ENCODE data around the gene SPTLC2. TPM values are rescaled to one million over a fixed set of nuclear protein-coding genes. Genes with fewer than 3 reads are reported as not detected.
"Not testable (repeated sequence)": the region's sequence is repeated elsewhere in the genome, so short reads cannot be mapped to it uniquely, and the experiment has no call there.

SPTLC2 gene
- total and polyA plus RNA-seq, 2 experiments from 2014 or later = 33.6 to 34.2 TPM

DNA sequence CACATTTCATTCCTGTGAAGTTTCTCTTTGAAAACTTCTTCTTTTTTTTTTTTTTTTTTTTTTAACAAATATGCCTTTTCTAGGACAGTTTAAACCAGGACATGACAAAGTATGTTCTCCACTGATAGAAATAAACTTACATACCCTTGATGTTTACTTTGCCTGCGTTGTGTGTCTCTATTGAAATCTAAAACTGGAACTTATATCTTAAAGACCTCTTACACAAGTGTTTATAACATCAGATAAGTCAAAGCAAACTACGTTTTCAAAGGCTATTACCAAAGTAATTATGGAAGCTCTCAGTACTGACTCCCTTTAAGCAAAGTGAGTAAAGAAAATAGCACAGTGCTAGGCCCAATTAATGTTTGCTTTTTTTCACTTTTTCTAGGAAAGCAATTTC lies 87.2 kb downstream of the SPTLC2 start:
- no peak overlapping the region for H2AFZ ChIP-seq
- TF ChIP-seq EZH2phosphoT487 (IDR thresholded peaks at IDR 0.05; ENCODE audit: low read depth, severe bottlenecking, unreplicated experiment) = no peak
- TF ChIP-seq EZH2 (IDR thresholded peaks at IDR 0.05; ENCODE audit: borderline replicate concordance) = no peak
- TF ChIP-seq, protein P1, sequence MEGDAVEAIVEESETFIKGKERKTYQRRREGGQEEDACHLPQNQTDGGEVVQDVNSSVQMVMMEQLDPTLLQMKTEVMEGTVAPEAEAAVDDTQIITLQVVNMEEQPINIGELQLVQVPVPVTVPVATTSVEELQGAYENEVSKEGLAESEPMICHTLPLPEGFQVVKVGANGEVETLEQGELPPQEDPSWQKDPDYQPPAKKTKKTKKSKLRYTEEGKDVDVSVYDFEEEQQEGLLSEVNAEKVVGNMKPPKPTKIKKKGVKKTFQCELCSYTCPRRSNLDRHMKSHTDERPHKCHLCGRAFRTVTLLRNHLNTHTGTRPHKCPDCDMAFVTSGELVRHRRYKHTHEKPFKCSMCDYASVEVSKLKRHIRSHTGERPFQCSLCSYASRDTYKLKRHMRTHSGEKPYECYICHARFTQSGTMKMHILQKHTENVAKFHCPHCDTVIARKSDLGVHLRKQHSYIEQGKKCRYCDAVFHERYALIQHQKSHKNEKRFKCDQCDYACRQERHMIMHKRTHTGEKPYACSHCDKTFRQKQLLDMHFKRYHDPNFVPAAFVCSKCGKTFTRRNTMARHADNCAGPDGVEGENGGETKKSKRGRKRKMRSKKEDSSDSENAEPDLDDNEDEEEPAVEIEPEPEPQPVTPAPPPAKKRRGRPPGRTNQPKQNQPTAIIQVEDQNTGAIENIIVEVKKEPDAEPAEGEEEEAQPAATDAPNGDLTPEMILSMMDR (IDR thresholded peaks at IDR 0.05; ENCODE audit: poor library complexity) = no peak
- H3K79me2 ChIP-seq = no peaks in the 10 kb centered on the region
- H3K36me3 ChIP-seq (replicated peaks; ENCODE audit: insufficient read depth, low read depth) = no peaks in the 10 kb centered on the region
- DNase-seq (ENCODE audit: low spot score) = no peak
- no peaks in the 10 kb centered on the region for H3K27me3 ChIP-seq
- 34% methylated on average over 2 of the region's 2 CpGs for WGBS (ENCODE audit: low lambda C conversion rate, missing lambda C conversion rate)
- H3K4me2 ChIP-seq = peak overlapping the region; percentile 18
- H3K27ac ChIP-seq = peak overlapping the region; percentile 36
- peaks cover 6% of the 10 kb centered on the region for H3K4me1 ChIP-seq (ENCODE audit: insufficient read depth)
- H3K9me2 ChIP-seq (replicated peaks; ENCODE audit: insufficient read depth) = no peaks in the 10 kb centered on the region
- H3K4me3 ChIP-seq = no peak overlapping the region
- no peaks in the 10 kb centered on the region for H3K9me3 ChIP-seq (ENCODE audit: low read depth)
- H4K20me1 ChIP-seq (ENCODE audit: insufficient read depth, poor library complexity, severe bottlenecking) = no peaks in the 10 kb centered on the region

DNA sequence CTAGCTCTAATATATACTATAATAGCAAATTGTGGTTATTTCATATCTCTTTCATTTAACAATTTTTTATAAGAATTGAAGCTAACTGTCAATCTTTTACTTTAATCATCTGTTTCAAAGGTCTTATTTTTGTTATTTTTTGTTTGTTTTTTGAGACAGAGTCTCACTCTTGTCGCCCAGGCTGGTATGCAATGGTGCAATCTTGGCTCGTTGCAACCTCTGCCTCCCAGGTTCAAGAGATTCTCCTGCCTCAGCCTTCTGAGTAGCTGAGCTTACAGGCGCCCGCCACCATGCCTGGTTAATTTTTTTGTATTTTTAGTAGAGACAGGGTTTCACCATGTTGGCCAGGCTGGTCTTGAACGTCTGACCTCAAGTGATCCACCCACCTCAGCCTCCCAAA lies 87.7 kb downstream of the SPTLC2 start:
- not testable (repeated sequence) for H3K4me3 ChIP-seq; H3K4me1 ChIP-seq (ENCODE audit: insufficient read depth); DNase-seq (ENCODE audit: low spot score); H4K20me1 ChIP-seq (ENCODE audit: insufficient read depth, poor library complexity, severe bottlenecking); H3K79me2 ChIP-seq; H3K36me3 ChIP-seq (replicated peaks; ENCODE audit: insufficient read depth, low read depth); H2AFZ ChIP-seq; H3K27me3 ChIP-seq; H3K9me2 ChIP-seq (replicated peaks; ENCODE audit: insufficient read depth); H3K9me3 ChIP-seq (ENCODE audit: low read depth)
- H3K4me2 ChIP-seq = peak overlapping the region; percentile 18
- H3K27ac ChIP-seq = peak overlapping the region; percentile 36
- WGBS (ENCODE audit: low lambda C conversion rate, missing lambda C conversion rate) = 75% methylated on average over 5 of the region's 5 CpGs

GRCh38 chr14:77526266-77526665 lies 90.2 kb downstream of the SPTLC2 start:
- H3K79me2 ChIP-seq = no peaks in the 10 kb centered on the region
- no peak for DNase-seq (ENCODE audit: low spot score)
- WGBS (ENCODE audit: low lambda C conversion rate, missing lambda C conversion rate) = 67% methylated on average over 1 of the region's 1 CpG

GRCh38 chr14:77524536-77524935 lies 91.9 kb downstream of the SPTLC2 start:
- no peak overlapping the region for H3K4me2 ChIP-seq
- DNase-seq (ENCODE audit: low spot score) = no peak
- H3K9me3 ChIP-seq (ENCODE audit: low read depth) = no peaks in the 10 kb centered on the region
- H2AFZ ChIP-seq = no peak overlapping the region
- no peaks in the 10 kb centered on the region for H3K36me3 ChIP-seq (replicated peaks; ENCODE audit: insufficient read depth, low read depth)
- H3K27me3 ChIP-seq = no peaks in the 10 kb centered on the region
- no peaks in the 10 kb centered on the region for H3K79me2 ChIP-seq
- H3K9me2 ChIP-seq (replicated peaks; ENCODE audit: insufficient read depth) = no peaks in the 10 kb centered on the region
- TF ChIP-seq EZH2phosphoT487 (IDR thresholded peaks at IDR 0.05; ENCODE audit: low read depth, severe bottlenecking, unreplicated experiment) = no peak
- TF ChIP-seq EZH2 (IDR thresholded peaks at IDR 0.05; ENCODE audit: borderline replicate concordance) = no peak
- TF ChIP-seq, protein P1 (IDR thresholded peaks at IDR 0.05; ENCODE audit: poor library complexity) = no peak
- no peak overlapping the region for H3K4me3 ChIP-seq
- H4K20me1 ChIP-seq (ENCODE audit: insufficient read depth, poor library complexity, severe bottlenecking) = no peaks in the 10 kb centered on the region
- 95% methylated on average over 6 of the region's 6 CpGs for WGBS (ENCODE audit: low lambda C conversion rate, missing lambda C conversion rate)
- H3K4me1 ChIP-seq (ENCODE audit: insufficient read depth) = peaks cover 6% of the 10 kb centered on the region
- H3K27ac ChIP-seq = no peak overlapping the region

More at GRCh38 chr14:77526266-77526665, 90.2 kb downstream of the SPTLC2 start:
- Histone ChIP-seq H3K4me3 (no peak overlapping the region), H3K9me3 (ENCODE audit: low read depth) (no peaks in the 10 kb centered on the region), H2AFZ (no peak overlapping the region), H3K4me1 (ENCODE audit: insufficient read depth) (peaks cover 6% of the 10 kb centered on the region), H3K27ac (no peak overlapping the region), H3K27me3 (no peaks in the 10 kb centered on the region), H3K9me2 (replicated peaks; ENCODE audit: insufficient read depth) (no peaks in the 10 kb centered on the region), H3K36me3 (replicated peaks; ENCODE audit: insufficient read depth, low read depth) (no peaks in the 10 kb centered on the region), H4K20me1 (ENCODE audit: insufficient read depth, poor library complexity, severe bottlenecking) (no peaks in the 10 kb centered on the region), H3K4me2 (peak overlapping the region; percentile 16)
- TF ChIP-seq EZH2 (IDR thresholded peaks at IDR 0.05; ENCODE audit: borderline replicate concordance) = no peak
- TF ChIP-seq, protein P1 (IDR thresholded peaks at IDR 0.05; ENCODE audit: poor library complexity) = no peak
- no peak for TF ChIP-seq EZH2phosphoT487 (IDR thresholded peaks at IDR 0.05; ENCODE audit: low read depth, severe bottlenecking, unreplicated experiment)
